Choroid plexus epithelial cell (primary cell): Measurements from ENCODE around the gene GABRA5.

ENCODE experiments used
- DNase-seq: peaks from one replicate; pipeline ENCODE4 v3.0.0-alpha.2; 2010; ENCODE audit warnings: low read depth
- H3K4me3 ChIP-seq: 2 replicates; pipeline ENCODE4 v1.5.1; 2011; ENCODE audit warnings: low read depth, mild to moderate bottlenecking, control low read depth, low read length, moderate library complexity
- CTCF ChIP-seq: conservative IDR thresholded peaks from 2 replicates; pipeline ENCODE4 v1.5.1; 2011; ENCODE audit warnings: low read depth, mild to moderate bottlenecking, control low read depth, inconsistent platforms, low read length, moderate library complexity

GABRA5 gene

GRCh38 chr15:26937134-26937533, 70.3 kb downstream of the GABRA5 start:
- DNase-seq = no peak
- TF ChIP-seq CTCF = no peak
- no peak overlapping the region for H3K4me3 ChIP-seq

GRCh38 chr15:26939398-26939797, 72.5 kb downstream of the GABRA5 start:
- no peak for DNase-seq
- no peak for TF ChIP-seq CTCF
- no peak overlapping the region for H3K4me3 ChIP-seq

GRCh38 chr15:26941489-26941888, 74.6 kb downstream of the GABRA5 start:
- TF ChIP-seq CTCF = no peak
- no peak overlapping the region for H3K4me3 ChIP-seq
- DNase-seq = no peak

GRCh38 chr15:26943866-26944265, 77.0 kb downstream of the GABRA5 start:
- no peak overlapping the region for H3K4me3 ChIP-seq
- no peak for DNase-seq
- TF ChIP-seq CTCF = no peak

GRCh38 chr15:26945046-26945445, 78.2 kb downstream of the GABRA5 start:
- DNase-seq = no peak
- no peak overlapping the region for H3K4me3 ChIP-seq
- no peak for TF ChIP-seq CTCF

- no peak overlapping the region for H3K4me3 ChIP-seq
- TF ChIP-seq CTCF = no peak
Observed at GRCh38 chr15:26950001-26950400, 83.1 kb downstream of the GABRA5 start.

GRCh38 chr15:26954403-26954802, 87.5 kb downstream of the GABRA5 start:
- TF ChIP-seq CTCF = no peak
- H3K4me3 ChIP-seq = no peak overlapping the region
- DNase-seq = no peak

More at GRCh38 chr15:26950001-26950400, 83.1 kb downstream of the GABRA5 start:
- no peak for DNase-seq
